GM12864 (cell line): ENCODE measurements around the gene GARIN5B.

Experiments used
- DNase-seq: peaks from one replicate; pipeline ENCODE4 v3.0.0-alpha.2; 2011; ENCODE audit warnings: low read depth
- H3K4me3 ChIP-seq: 2 replicates; pipeline ENCODE4 v1.5.1; 2011; ENCODE audit warnings: mild to moderate bottlenecking, low read depth, low read length, control low read depth
- TF ChIP-seq, protein P1 (sequence below): IDR thresholded peaks from 2 replicates; pipeline ENCODE4 v1.5.1; 2011; ENCODE audit warnings: low read depth, mild to moderate bottlenecking, moderate library complexity, low read length, control low read depth, inconsistent platforms; ENCODE audit errors: missing control alignments

The GARIN5B gene

GRCh38 chr19:55325172-55325571 lies 37.9 kb downstream of the GARIN5B start, which contains the start of gene TMEM150B:
TMEM150B (minus strand) TSS chr19:55325341; CDS start chr19:55321036, 4,305 bp downstream.
- TF ChIP-seq, protein P1, sequence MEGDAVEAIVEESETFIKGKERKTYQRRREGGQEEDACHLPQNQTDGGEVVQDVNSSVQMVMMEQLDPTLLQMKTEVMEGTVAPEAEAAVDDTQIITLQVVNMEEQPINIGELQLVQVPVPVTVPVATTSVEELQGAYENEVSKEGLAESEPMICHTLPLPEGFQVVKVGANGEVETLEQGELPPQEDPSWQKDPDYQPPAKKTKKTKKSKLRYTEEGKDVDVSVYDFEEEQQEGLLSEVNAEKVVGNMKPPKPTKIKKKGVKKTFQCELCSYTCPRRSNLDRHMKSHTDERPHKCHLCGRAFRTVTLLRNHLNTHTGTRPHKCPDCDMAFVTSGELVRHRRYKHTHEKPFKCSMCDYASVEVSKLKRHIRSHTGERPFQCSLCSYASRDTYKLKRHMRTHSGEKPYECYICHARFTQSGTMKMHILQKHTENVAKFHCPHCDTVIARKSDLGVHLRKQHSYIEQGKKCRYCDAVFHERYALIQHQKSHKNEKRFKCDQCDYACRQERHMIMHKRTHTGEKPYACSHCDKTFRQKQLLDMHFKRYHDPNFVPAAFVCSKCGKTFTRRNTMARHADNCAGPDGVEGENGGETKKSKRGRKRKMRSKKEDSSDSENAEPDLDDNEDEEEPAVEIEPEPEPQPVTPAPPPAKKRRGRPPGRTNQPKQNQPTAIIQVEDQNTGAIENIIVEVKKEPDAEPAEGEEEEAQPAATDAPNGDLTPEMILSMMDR = no peak
- no peak within 1 kb of the TSS; the same call in 1 of the 2 replicates for H3K4me3 ChIP-seq
- DNase-seq = no peak

DNA sequence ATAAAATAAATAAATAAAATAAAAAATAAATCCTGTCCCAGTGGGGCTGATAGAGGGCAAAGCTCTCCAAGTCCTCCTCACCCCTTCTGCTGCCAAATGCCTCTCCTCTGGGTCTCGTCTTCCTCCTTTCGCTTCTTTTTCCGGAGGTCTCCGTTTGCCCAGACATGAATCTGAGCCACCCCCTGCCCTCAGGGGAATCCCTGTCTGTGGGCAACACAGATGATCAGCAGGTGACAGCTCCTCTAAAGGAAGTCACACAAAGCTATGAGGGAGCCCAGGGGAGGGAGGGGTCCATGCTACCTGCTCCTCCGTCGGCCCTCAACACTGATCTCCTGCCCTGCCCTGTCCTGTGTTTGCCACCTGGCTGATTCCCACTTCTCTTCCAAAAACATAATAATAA lies 38.4 kb downstream of the GARIN5B start:
- no peak overlapping the region; the same call in 1 of the 2 replicates for H3K4me3 ChIP-seq
- DNase-seq = no peak
- TF ChIP-seq, protein P1 = no peak

DNA sequence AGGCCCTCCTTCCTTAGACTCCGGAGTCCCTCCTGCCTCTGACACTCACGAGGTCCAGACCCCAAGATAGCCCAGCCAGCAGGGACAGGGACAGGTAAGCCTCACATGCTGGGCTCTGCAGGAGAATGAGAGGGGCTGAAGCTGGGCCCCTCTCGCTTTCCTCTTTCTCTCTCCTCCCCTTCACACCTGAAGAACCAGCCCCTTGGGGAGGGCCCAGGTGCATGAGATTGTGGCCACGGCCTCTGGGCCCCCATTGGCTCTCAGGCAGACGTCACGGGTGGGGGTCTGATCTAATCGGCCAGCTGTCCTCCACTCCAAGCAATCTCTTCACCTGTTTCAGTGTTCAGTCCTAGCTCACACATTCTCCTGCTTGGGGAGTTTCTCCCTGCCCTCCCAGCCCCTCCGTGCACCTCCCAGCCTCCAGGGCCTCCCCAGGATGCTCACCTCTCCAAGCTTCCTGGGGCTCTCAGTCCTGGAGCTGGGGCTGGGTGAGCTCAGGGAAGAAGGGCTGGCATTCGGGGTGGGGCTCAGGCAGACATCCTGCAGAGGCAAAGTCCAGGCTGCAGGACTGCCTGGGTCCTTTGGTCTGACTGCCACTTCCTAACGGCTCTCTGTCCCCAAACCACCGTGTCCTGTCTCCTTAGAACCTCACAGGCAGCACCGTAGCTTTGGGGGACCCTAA lies 40.7 kb downstream of the GARIN5B start:
- H3K4me3 ChIP-seq = no peak overlapping the region
- TF ChIP-seq, protein P1 = no peak
- DNase-seq = no peak

GRCh38 chr19:55321466-55322137 lies 41.5 kb downstream of the GARIN5B start:
- DNase-seq = no peak
- TF ChIP-seq, protein P1 = no peak
- no peak overlapping the region for H3K4me3 ChIP-seq

DNA sequence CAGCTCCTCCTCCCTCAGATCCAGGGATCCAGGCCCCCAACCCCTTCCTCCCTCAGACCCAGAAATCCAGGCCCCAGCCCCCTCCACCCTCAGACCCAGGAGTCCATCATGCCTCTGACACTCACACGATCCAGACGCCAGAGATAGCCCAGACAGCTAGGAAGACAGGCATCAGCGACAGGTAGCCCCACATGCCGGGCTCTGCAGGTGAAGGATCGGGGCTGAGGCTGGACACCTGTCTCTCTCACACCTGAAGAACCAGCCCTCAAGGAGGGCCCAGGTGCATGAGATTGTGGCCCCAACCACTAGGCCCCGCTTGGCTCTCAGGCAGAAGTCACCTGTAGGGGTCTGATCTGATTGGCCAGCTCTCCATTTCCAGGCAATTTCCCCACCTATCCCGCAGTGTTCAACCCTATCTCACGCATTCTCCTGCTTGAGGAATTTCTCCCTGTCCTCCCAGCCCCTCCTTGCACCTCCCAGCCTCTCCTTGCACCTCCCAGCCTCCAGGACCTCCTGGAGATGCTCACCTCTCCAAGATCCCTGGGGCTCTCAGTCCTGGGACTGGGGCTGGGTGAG lies 42.1 kb downstream of the GARIN5B start:
- no peak overlapping the region for H3K4me3 ChIP-seq
- TF ChIP-seq, protein P1 = no peak
- no peak for DNase-seq

GRCh38 chr19:55319785-55320184 lies 43.3 kb downstream of the GARIN5B start:
- TF ChIP-seq, protein P1 = no peak
- no peak overlapping the region for H3K4me3 ChIP-seq
- no peak for DNase-seq
